ENCODE measurements around the gene KIF6. TPM values are rescaled to one million over a fixed set of nuclear protein-coding genes. Genes with fewer than 3 reads are reported as not detected.
"Not testable (repeated sequence)": the region's sequence is repeated elsewhere in the genome, so short reads cannot be mapped to it uniquely, and the experiment has no call there.

KIF6 gene
- total RNA-seq, 2 donors from 2014 or later, result 0.46 TPM; not detected in 1

- Mint-ChIP-seq H3K27me3 (ENCODE audit: low read depth) (no peaks in the 10 kb centered on the region), H3K36me3 (ENCODE audit: insufficient read depth in 2 of 2) (no peaks in the 10 kb centered on the region), H3K9me3 (no peaks in the 10 kb centered on the region), H3K4me1 (ENCODE audit: low read depth) (no peaks in the 10 kb centered on the region), H3K27ac (no peak overlapping the region), H3K4me3 (no peak overlapping the region)
- no peak for ATAC-seq (replicated peaks in 1 of 2)
- DNase-seq, result no peak
These were observed 26.4 kb downstream of the KIF6 start for GRCh38 chr6:39698789-39699188.

GRCh38 chr6:39696986-39697788, 28.0 kb downstream of the KIF6 start:
- Mint-ChIP-seq H3K9me3 (no peaks in the 10 kb centered on the region), H3K27ac (no peak overlapping the region), H3K36me3 (ENCODE audit: insufficient read depth in 2 of 2) (no peaks in the 10 kb centered on the region), H3K4me1 (ENCODE audit: low read depth) (no peaks in the 10 kb centered on the region), H3K4me3 (no peak overlapping the region), H3K27me3 (ENCODE audit: low read depth) (no peaks in the 10 kb centered on the region)
- no peak for DNase-seq
- no peak for ATAC-seq (replicated peaks in 1 of 2)

GRCh38 chr6:39695447-39695846, 29.8 kb downstream of the KIF6 start:
- H3K27ac Mint-ChIP-seq, result no peak overlapping the region
- ATAC-seq (replicated peaks in 1 of 2) (no peak), DNase-seq (no peak)
- peaks cover 4% of the 10 kb centered on the region for H3K27me3 Mint-ChIP-seq (ENCODE audit: low read depth)
- H3K4me1 Mint-ChIP-seq (ENCODE audit: low read depth), result no peaks in the 10 kb centered on the region
- no peaks in the 10 kb centered on the region for H3K36me3 Mint-ChIP-seq (ENCODE audit: insufficient read depth in 2 of 2)
- H3K9me3 Mint-ChIP-seq, result no peaks in the 10 kb centered on the region
- no peak overlapping the region for H3K4me3 Mint-ChIP-seq

GRCh38 chr6:39693206-39693605, 32.0 kb downstream of the KIF6 start:
- Mint-ChIP-seq H3K4me3 (no peak overlapping the region), H3K9me3 (no peaks in the 10 kb centered on the region), H3K4me1 (ENCODE audit: low read depth) (no peaks in the 10 kb centered on the region), H3K27me3 (ENCODE audit: low read depth) (peaks cover 8% of the 10 kb centered on the region), H3K36me3 (ENCODE audit: insufficient read depth in 2 of 2) (no peaks in the 10 kb centered on the region), H3K27ac (no peak overlapping the region)
- no peak for ATAC-seq (replicated peaks in 1 of 2)
- DNase-seq, result no peak

GRCh38 chr6:39688494-39688893, 36.7 kb downstream of the KIF6 start:
- DNase-seq, result no peak
- no peaks in the 10 kb centered on the region for H3K9me3 Mint-ChIP-seq
- H3K36me3 Mint-ChIP-seq (ENCODE audit: insufficient read depth in 2 of 2), result no peaks in the 10 kb centered on the region
- no peak overlapping the region for H3K4me3 Mint-ChIP-seq
- no peaks in the 10 kb centered on the region for H3K4me1 Mint-ChIP-seq (ENCODE audit: low read depth)
- H3K27ac Mint-ChIP-seq, result no peak overlapping the region
- no peak for ATAC-seq (replicated peaks in 1 of 2)
- H3K27me3 Mint-ChIP-seq (ENCODE audit: low read depth), result peaks cover 31% of the 10 kb centered on the region

DNA sequence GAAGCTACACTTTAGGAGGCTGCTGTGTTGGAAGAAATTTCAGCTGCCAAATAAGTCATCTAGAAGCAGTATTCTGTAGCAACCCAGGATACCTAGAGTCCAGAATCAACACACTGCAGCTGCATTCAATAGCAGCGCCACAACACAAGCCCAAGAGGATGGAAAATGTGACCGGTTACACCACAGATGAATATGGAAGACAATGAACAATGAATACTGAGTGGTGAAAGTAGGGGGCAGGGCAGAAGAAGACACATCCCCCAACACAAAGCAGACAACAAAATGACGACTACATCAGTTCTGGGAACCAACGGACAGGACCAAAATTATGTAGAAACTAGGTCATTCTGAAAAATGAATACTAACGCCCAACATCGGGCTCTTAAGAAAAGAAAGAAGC, 38.2 kb downstream of the KIF6 start:
- Mint-ChIP-seq H3K9me3 (no peaks in the 10 kb centered on the region), H3K4me3 (no peak overlapping the region), H3K36me3 (ENCODE audit: insufficient read depth in 2 of 2) (no peaks in the 10 kb centered on the region), H3K4me1 (ENCODE audit: low read depth) (no peaks in the 10 kb centered on the region), H3K27ac (no peak overlapping the region), H3K27me3 (ENCODE audit: low read depth) (peaks cover 31% of the 10 kb centered on the region)
- ATAC-seq (replicated peaks in 1 of 2), result no peak
- DNase-seq, result no peak

DNA sequence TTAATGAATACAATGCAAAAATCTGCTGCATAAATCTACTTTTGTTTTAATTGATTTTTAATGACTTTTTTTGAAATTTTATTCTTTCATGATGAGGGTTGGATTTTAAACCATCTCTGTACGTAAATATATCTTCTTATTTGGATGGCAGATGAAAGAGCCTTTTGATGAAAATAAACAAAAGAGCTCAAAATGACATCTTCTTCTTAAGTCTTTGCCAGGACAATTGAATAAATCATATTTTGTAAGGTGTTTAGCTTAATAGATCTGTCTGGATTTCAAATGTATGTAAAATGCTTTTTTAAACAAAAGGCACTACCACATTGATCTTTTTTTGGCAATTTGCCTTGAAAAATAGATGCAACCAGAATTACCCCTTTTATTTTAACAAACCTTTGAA, 39.3 kb downstream of the KIF6 start:
- no peak overlapping the region for H3K27ac Mint-ChIP-seq
- no peaks in the 10 kb centered on the region for H3K36me3 Mint-ChIP-seq (ENCODE audit: insufficient read depth in 2 of 2)
- peaks cover 31% of the 10 kb centered on the region for H3K27me3 Mint-ChIP-seq (ENCODE audit: low read depth)
- no peak overlapping the region for H3K4me3 Mint-ChIP-seq
- no peak for ATAC-seq (replicated peaks in 1 of 2)
- no peak for DNase-seq
- H3K4me1 Mint-ChIP-seq (ENCODE audit: low read depth), result no peaks in the 10 kb centered on the region
- H3K9me3 Mint-ChIP-seq, result no peaks in the 10 kb centered on the region

DNA sequence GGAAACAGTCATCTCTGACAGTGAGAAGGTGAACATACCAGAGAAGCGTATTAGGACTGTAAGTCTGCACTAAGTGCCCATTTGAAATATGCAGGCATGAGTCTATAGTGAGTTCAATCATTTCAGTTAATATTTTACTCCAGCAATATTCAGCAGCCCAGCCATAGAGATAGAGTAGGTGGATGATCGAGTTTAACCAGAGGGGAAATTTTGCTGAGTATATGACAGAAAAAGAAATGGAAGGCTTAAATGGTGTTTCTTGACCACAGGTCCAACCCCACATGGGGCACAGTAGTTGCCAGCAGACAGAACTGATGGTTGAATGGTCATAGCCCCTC, 39.8 kb downstream of the KIF6 start:
- no peak overlapping the region for H3K4me3 Mint-ChIP-seq
- no peak for DNase-seq
- H3K36me3 Mint-ChIP-seq (ENCODE audit: insufficient read depth in 2 of 2), result no peaks in the 10 kb centered on the region
- peaks cover 28% of the 10 kb centered on the region for H3K27me3 Mint-ChIP-seq (ENCODE audit: low read depth)
- no peak overlapping the region for H3K27ac Mint-ChIP-seq
- H3K4me1 Mint-ChIP-seq (ENCODE audit: low read depth), result no peaks in the 10 kb centered on the region
- no peaks in the 10 kb centered on the region for H3K9me3 Mint-ChIP-seq
- ATAC-seq (replicated peaks in 1 of 2), result no peak

DNA sequence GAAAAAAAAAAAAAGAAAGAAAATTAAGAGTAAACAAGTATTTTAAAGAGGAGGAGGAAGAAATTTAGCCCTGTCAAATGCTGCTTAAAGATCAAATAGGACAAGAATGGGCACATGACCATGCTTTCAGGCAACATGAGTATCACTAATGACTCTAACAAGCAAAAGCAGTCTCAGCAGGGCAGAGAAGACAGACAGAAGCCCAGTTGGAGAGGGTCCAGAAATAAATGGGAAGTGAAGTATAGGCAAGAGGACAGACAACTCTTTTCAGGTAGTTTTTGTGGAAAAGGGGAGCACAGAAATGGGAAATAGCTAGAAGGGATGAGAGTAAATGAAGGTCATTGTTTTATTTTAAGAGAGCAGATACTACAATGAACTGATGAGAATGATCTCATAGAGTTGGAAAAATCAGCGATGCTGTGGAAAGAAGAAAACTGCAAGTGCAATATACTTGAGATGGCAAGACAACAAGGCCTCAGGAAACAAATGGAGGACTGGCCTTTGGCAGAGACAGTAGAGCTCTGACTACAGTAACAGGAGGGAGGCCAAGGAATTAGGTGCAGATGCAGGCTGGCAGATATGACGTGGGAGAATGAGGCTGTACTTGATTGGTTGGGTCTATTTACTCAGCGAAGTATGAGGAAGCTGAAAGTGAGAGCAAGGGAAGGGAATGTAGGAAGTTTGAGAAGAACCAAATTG, 40.3 kb downstream of the KIF6 start:
- Mint-ChIP-seq H3K4me1 (ENCODE audit: low read depth) (no peaks in the 10 kb centered on the region), H3K27ac (no peak overlapping the region), H3K9me3 (no peaks in the 10 kb centered on the region), H3K27me3 (ENCODE audit: low read depth) (peaks cover 23% of the 10 kb centered on the region), H3K36me3 (ENCODE audit: insufficient read depth in 2 of 2) (no peaks in the 10 kb centered on the region), H3K4me3 (no peak overlapping the region)
- ATAC-seq (replicated peaks in 1 of 2) (no peak), DNase-seq (no peak)

DNA sequence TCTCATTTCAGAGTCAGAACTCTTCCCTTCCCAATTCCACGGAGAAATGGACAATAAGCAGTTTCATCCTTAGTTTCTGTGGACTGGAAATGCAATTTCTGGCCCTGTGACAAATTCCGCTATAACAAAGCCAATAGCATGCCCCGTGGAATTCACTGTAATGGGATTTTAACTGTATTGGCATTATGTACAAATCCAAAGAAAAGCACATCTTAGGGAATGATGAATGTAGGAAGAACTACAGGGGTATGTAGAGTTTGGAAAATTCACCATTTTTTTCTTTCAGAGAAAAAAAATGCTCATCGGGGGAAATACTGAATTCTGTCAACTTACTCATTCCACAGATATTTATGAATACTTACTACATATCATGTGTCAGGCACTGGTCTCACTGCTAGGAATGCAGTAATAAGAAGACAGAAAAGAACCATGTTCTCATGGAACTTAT, 43.5 kb downstream of the KIF6 start:
- Mint-ChIP-seq H3K27ac (no peak overlapping the region), H3K4me3 (no peak overlapping the region), H3K9me3 (no peaks in the 10 kb centered on the region), H3K36me3 (ENCODE audit: insufficient read depth in 2 of 2) (no peaks in the 10 kb centered on the region), H3K27me3 (ENCODE audit: low read depth) (peaks cover 17% of the 10 kb centered on the region), H3K4me1 (ENCODE audit: low read depth) (no peaks in the 10 kb centered on the region)
- ATAC-seq (replicated peaks in 1 of 2) (no peak), DNase-seq (no peak)

DNA sequence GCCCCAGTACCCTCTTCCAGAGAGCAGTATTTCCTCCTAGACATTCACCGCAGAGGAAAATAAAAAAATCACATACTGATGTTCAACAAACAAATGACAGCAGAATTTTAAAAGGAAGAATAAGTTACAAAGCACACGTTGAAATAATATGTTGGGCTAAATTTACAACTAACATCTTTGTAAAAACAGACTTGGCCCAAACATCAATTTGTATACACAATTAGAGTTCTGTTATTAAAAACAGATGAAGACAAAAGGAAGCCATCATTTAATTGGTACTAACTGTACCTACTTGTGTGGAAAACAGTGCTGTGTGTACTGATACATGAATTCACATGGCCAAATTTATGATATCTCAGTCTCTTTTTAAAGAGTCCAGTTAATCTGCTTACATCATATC, 46.3 kb downstream of the KIF6 start:
- no peaks in the 10 kb centered on the region for H3K9me3 Mint-ChIP-seq
- no peaks in the 10 kb centered on the region for H3K27me3 Mint-ChIP-seq (ENCODE audit: low read depth)
- H3K4me3 Mint-ChIP-seq, result no peak overlapping the region
- no peak for ATAC-seq (replicated peaks in 1 of 2)
- no peak overlapping the region for H3K27ac Mint-ChIP-seq
- H3K4me1 Mint-ChIP-seq (ENCODE audit: low read depth), result no peaks in the 10 kb centered on the region
- no peaks in the 10 kb centered on the region for H3K36me3 Mint-ChIP-seq (ENCODE audit: insufficient read depth in 2 of 2)
- DNase-seq, result no peak

DNA sequence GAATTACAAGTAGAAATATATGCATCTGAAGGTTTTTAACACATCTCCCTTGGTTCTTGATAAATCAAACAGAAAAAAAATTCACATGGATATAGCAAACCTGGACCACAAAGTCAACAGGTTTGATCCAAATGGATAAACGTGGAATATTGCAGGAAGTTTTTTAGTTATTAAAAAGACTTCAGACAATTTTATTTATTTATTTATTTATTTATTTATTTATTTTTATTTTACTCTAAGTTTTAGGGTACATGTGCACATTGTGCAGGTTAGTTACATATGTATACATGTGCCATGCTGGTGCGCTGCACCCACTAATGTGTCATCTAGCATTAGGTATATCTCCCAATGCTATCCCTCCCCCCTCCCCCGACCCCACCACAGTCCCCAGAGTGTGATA, 47.9 kb downstream of the KIF6 start:
- H3K36me3 Mint-ChIP-seq (ENCODE audit: insufficient read depth in 2 of 2); ATAC-seq (replicated peaks in 1 of 2); H3K4me3 Mint-ChIP-seq: not testable (repeated sequence)

DNA sequence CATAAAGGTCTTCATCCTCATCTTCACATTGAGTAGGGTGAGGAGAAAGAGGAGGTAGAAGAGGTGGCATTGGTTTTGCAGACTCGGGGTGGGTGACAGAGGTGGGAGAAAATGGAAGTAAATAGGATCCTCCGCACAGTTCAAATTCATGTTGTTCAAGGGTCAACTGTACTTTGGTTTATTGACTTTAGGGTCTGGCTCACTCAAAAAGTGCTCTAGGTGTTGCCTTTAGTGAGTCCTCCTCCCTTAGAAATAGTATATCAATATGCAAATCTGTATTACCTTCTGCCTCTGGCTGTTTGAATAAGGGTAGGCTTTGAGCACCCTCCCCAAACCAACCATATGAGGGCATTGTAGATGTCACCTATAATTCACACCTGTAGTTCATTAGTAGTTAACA, 54.7 kb downstream of the KIF6 start:
- no peak overlapping the region for H3K4me3 Mint-ChIP-seq
- H3K27me3 Mint-ChIP-seq (ENCODE audit: low read depth), result peaks cover 24% of the 10 kb centered on the region
- ATAC-seq (replicated peaks in 1 of 2) (no peak), DNase-seq (no peak)
- peaks cover 0 to 6% of the 10 kb centered on the region in 2 donors for H3K9me3 Mint-ChIP-seq
- no peaks in the 10 kb centered on the region for H3K4me1 Mint-ChIP-seq (ENCODE audit: low read depth)
- H3K36me3 Mint-ChIP-seq (ENCODE audit: insufficient read depth in 2 of 2), result no peaks in the 10 kb centered on the region
- no peak overlapping the region for H3K27ac Mint-ChIP-seq

More for the DNA sequence above, 47.9 kb downstream of the KIF6 start:
- H3K27me3 Mint-ChIP-seq (ENCODE audit: low read depth); DNase-seq; H3K4me1 Mint-ChIP-seq (ENCODE audit: low read depth); H3K9me3 Mint-ChIP-seq; H3K27ac Mint-ChIP-seq: not testable (repeated sequence)

DNA sequence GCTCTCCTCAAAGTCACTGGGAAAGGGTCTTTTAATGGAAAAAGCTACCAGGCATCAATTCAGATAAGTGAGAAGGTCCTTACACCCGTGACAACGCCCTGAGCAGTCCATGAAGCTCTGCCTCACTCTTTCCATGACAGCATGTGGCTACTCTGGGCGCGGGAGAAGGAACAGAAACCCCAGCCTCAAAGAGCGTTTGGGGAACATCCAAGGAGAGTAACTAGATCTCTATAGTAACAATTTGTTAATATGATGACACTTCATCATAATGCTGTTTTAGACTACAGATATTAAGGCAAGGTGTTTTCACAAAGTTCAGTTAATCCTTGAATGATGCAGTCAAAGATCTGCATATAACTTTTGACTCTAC, 55.2 kb downstream of the KIF6 start:
- Mint-ChIP-seq H3K4me1 (ENCODE audit: low read depth) (no peaks in the 10 kb centered on the region), H3K27ac (no peak overlapping the region), H3K27me3 (ENCODE audit: low read depth) (peaks cover 24% of the 10 kb centered on the region), H3K9me3 (peaks cover 0 to 6% of the 10 kb centered on the region in 2 donors), H3K36me3 (ENCODE audit: insufficient read depth in 2 of 2) (no peaks in the 10 kb centered on the region), H3K4me3 (no peak overlapping the region)
- no peak for DNase-seq
- ATAC-seq (replicated peaks in 1 of 2), result no peak
